PC-3 (cell line): ENCODE data around the gene CPLX4.

Source experiments
- CTCF ChIP-seq: fragments of 300-600 bp; sonication (generic); conservative IDR thresholded peaks from 2 replicates; pipeline ENCODE4 v1.5.1; 2017; ENCODE audit warnings: antibody characterized with exemption, low read depth, mild to moderate bottlenecking, low read length
- EZH2 ChIP-seq: fragments of 300-600 bp; sonication (generic); IDR thresholded peaks from one replicate; pipeline ENCODE4 v1.6.1; 2017; ENCODE audit warnings: antibody characterized with exemption, mild to moderate bottlenecking, low read length; ENCODE audit not compliant: unreplicated experiment
- EZH2phosphoT487 ChIP-seq: fragments of 300-600 bp; sonication (generic); IDR thresholded peaks from 2 replicates; pipeline ENCODE4 v1.6.1; 2018; ENCODE audit warnings: mild to moderate bottlenecking, antibody characterized with exemption, low read length, borderline replicate concordance

DNA sequence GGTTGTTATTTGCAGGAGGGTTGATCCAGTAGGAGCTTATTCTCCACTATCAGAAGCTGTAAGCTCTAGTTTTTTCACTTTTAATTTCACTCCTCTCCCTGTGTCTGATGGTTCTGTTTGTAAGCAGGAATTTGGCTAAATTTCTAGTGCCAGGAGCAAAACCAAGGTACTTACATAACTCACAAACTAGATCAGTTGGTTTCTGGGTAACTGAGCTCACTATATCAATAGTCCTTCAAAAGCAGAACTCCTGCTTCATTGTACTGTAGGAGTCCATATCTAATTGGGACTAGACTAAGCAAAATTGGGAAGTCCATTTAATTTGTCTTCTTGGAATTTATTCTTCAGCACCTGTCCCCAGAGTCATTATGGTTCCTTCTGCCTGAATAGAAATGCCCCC, 25.1 kb downstream of the CPLX4 start:
- TF ChIP-seq CTCF (no peak), EZH2phosphoT487 (no peak), EZH2 (no peak)
